PFSK-1 (cell line): ENCODE data around the gene GAS7.

Experiments used
- POLR2AphosphoS5 ChIP-seq: IDR thresholded peaks from 2 replicates; pipeline ENCODE4 v1.6.1; 2012; ENCODE audit warnings: low read depth, mild to moderate bottlenecking, control low read depth, low read length, moderate library complexity
- SIN3A ChIP-seq: IDR thresholded peaks from 2 replicates; pipeline ENCODE4 v1.6.1; 2012; ENCODE audit warnings: mild to moderate bottlenecking, low read length, moderate library complexity, borderline replicate concordance; ENCODE audit not compliant: insufficient read depth
- TF ChIP-seq, protein P1 (sequence below), 2 experiments: IDR thresholded peaks; 2 replicates each; pipeline versions ENCODE4 v1.6.1 to v1.8.0; 2011 to 2012; ENCODE audit warnings: low read depth in 2 of 2, low read length in 2 of 2, control low read depth in 1 of 2, inconsistent platforms in 1 of 2, mild to moderate bottlenecking in 1 of 2, moderate library complexity in 1 of 2; ENCODE audit not compliant: insufficient read depth in 1 of 2

- TF ChIP-seq, protein P1, sequence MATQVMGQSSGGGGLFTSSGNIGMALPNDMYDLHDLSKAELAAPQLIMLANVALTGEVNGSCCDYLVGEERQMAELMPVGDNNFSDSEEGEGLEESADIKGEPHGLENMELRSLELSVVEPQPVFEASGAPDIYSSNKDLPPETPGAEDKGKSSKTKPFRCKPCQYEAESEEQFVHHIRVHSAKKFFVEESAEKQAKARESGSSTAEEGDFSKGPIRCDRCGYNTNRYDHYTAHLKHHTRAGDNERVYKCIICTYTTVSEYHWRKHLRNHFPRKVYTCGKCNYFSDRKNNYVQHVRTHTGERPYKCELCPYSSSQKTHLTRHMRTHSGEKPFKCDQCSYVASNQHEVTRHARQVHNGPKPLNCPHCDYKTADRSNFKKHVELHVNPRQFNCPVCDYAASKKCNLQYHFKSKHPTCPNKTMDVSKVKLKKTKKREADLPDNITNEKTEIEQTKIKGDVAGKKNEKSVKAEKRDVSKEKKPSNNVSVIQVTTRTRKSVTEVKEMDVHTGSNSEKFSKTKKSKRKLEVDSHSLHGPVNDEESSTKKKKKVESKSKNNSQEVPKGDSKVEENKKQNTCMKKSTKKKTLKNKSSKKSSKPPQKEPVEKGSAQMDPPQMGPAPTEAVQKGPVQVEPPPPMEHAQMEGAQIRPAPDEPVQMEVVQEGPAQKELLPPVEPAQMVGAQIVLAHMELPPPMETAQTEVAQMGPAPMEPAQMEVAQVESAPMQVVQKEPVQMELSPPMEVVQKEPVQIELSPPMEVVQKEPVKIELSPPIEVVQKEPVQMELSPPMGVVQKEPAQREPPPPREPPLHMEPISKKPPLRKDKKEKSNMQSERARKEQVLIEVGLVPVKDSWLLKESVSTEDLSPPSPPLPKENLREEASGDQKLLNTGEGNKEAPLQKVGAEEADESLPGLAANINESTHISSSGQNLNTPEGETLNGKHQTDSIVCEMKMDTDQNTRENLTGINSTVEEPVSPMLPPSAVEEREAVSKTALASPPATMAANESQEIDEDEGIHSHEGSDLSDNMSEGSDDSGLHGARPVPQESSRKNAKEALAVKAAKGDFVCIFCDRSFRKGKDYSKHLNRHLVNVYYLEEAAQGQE (IDR thresholded peaks at IDR 0.05; ENCODE audit: insufficient read depth in 1 of 2, low read depth in 2 of 2, low read length in 2 of 2) = no peak
- TF ChIP-seq POLR2AphosphoS5 = no peak
- no peak for TF ChIP-seq SIN3A
These were observed 4.8 kb downstream of the GAS7 start for GRCh38 chr17:10193632-10194031.
